A549 (cell line): ENCODE measurements around the gene HRH2. TPM values are rescaled to one million over a fixed set of nuclear protein-coding genes. Genes with fewer than 3 reads are reported as not detected.

Source experiments
- ATAC-seq, 2 experiments: fragments of 200-7000 bp in 1 of 2; fragments of >200 bp in 1 of 2; cut with Nextera tagmentation in 1 of 2; cut with Tn5 transposase in 1 of 2; 3 replicates each; pipeline versions ENCODE4 v1.8.0 to v1.9.1; 2018 to 2020; ENCODE audit warnings: mild to moderate bottlenecking in 1 of 2, moderate library complexity in 1 of 2
- CTCF ChIA-PET: fragments of 300-600 bp; sonication (Branson Sonifier 250); formaldehyde crosslinking; extraction: SDS; loops from one replicate; lab custom pipeline; 2021; ENCODE audit warnings: antibody characterized with exemption, inconsistent platforms; lab: Yijun Ruan, JAX
- POLR2A ChIA-PET: fragments of 350-600 bp; formaldehyde crosslinking; extraction: SDS; loops from one replicate; lab custom pipeline; 2021; ENCODE audit warnings: antibody characterized with exemption, inconsistent platforms; lab: Yijun Ruan, JAX
- DNase-seq, 2 experiments: peaks; one replicate each; pipeline versions ENCODE4 v3.0.0 to v3.0.0-alpha.2; 2011 to 2016; ENCODE audit warnings: low read depth in 1 of 2, low spot score in 1 of 2
- FAIRE-seq: peaks from 2 replicates; lab custom pipeline; 2011; peaks lifted over from hg19 to GRCh38; lab: Jason Lieb, UNC
- H3K27ac ChIP-seq, 2 experiments: fragments of >200 bp; sonication (Bioruptor Twin); formaldehyde crosslinking; 3 replicates each; pipeline ENCODE4 v1.5.1; 2016 to 2017
- H3K4me1 ChIP-seq: fragments of >200 bp; sonication (Bioruptor Twin); formaldehyde crosslinking; 3 replicates; pipeline ENCODE4 v1.6.1; 2016
- H3K4me2 ChIP-seq: fragments of >200 bp; sonication (Bioruptor Twin); formaldehyde crosslinking; 3 replicates; pipeline ENCODE4 v1.6.1; 2016
- H3K4me3 ChIP-seq: fragments of >200 bp; sonication (Bioruptor Twin); formaldehyde crosslinking; 3 replicates; pipeline ENCODE4 v1.5.1; 2016
- H3K9me3 ChIP-seq: fragments of >200 bp; sonication (Bioruptor Twin); formaldehyde crosslinking; 3 replicates; pipeline ENCODE4 v1.6.1; 2016
- ATOH8 ChIP-seq: fragments of 250-450 bp; sonication (Bioruptor Pico); IDR thresholded peaks from 2 replicates; pipeline ENCODE4 v1.5.0; 2020; ENCODE audit warnings: low read depth, mild to moderate bottlenecking, moderate library complexity
- FOSL2 ChIP-seq, 2 experiments: fragments of 450-650 bp in 1 of 2; fragments of >200 bp in 1 of 2; sonication (Bioruptor Twin) in 1 of 2; formaldehyde crosslinking; IDR thresholded peaks; 2 replicates each; pipeline versions ENCODE4 v1.5.0 to v1.6.1; 2016 to 2020; ENCODE audit warnings: mild to moderate bottlenecking in 1 of 2, moderate library complexity in 1 of 2
- HES2 ChIP-seq: fragments of >200 bp; sonication (Bioruptor Twin); formaldehyde crosslinking; IDR thresholded peaks from 2 replicates; pipeline ENCODE4 v1.6.1; 2016
- JUNB ChIP-seq: fragments of >200 bp; sonication (Bioruptor Twin); formaldehyde crosslinking; IDR thresholded peaks from 2 replicates; pipeline ENCODE4 v1.6.1; 2016
- MAZ ChIP-seq: fragments of 150-350 bp; IDR thresholded peaks from 2 replicates; pipeline ENCODE4 v1.6.1; 2014; ENCODE audit warnings: antibody characterized with exemption, low read depth, low read length, borderline replicate concordance
- NPAS2 ChIP-seq: fragments of 250-450 bp; sonication (Bioruptor Pico); IDR thresholded peaks from 2 replicates; pipeline ENCODE4 v1.8.0; 2022; ENCODE audit warnings: mild to moderate bottlenecking, moderate library complexity, borderline replicate concordance
- RAD21 ChIP-seq, 2 experiments: fragments of >200 bp in 1 of 2; sonication (Bioruptor Twin) in 1 of 2; formaldehyde crosslinking in 1 of 2; IDR thresholded peaks in 1 of 2; conservative IDR thresholded peaks in 1 of 2; 2 replicates in 1 of 2; 3 replicates in 1 of 2; pipeline ENCODE4 v1.6.1; 2012 to 2018; ENCODE audit warnings: inconsistent platforms in 1 of 2
- RARB ChIP-seq: fragments of 250-450 bp; sonication (Bioruptor Pico); IDR thresholded peaks from 2 replicates; pipeline ENCODE4 v1.8.0; 2021; ENCODE audit warnings: mild to moderate bottlenecking, moderate library complexity
- RCOR1 ChIP-seq: fragments of 150-350 bp; IDR thresholded peaks from 2 replicates; pipeline ENCODE4 v1.6.1; 2014; ENCODE audit warnings: antibody characterized with exemption, low read length, low read depth
- REST ChIP-seq: fragments of 200-600 bp; sonication (generic); IDR thresholded peaks from 2 replicates; pipeline ENCODE4 v1.6.1; 2016; ENCODE audit warnings: antibody characterized with exemption, mild to moderate bottlenecking, moderate library complexity
- ZNF302 ChIP-seq: fragments of 250-450 bp; sonication (Bioruptor Pico); IDR thresholded peaks from 2 replicates; pipeline ENCODE4 v1.9.0; 2021; ENCODE audit warnings: inconsistent platforms, mild to moderate bottlenecking, moderate library complexity
- WGBS: methylation state at CpG from one replicate; pipeline ENCODE4 v1.1.6; 2017; ENCODE audit errors: missing lambda C conversion rate; 5-methylcytosine and 5-hydroxymethylcytosine counted together
- polyA plus RNA-seq, 4 experiments: library from polyadenylated mRNA; depleted of rRNA in 3 of 4; stranded (reverse); fragments of >200 nt; fragmentation: RNase III in 1 of 4; extraction: RNeasy Plus Mini Kit Qiagen cat#74134 plus additional on column Dnase treatment in 1 of 4; gene quantifications; 2 replicates in 3 of 4; 3 replicates in 1 of 4; pipeline ENCODE4 v1.2.3, GENCODE V29; 2011 to 2017

The HRH2 gene
- polyA plus RNA-seq, 2 of the 4 experiments (the other 2 are of a cell fraction) = 0.58 to 0.62 TPM

GRCh38 chr5:175713930-175714329 lies 56.1 kb downstream of the HRH2 start:
- POLR2A ChIA-PET = no interaction called here
- no peak for DNase-seq
- no peaks in the 10 kb centered on the region for H3K4me1 ChIP-seq
- CTCF ChIA-PET = interaction anchor here (3.0 to 3.4 kb wide), 2 partner anchors 16 to 179 kb away, joined by 10 to 21 read pairs; no protein-coding TSS in a partner anchor
- WGBS = 39% methylated on average over 2 of the region's 3 CpGs
- H3K27ac ChIP-seq = no peak overlapping the region
- no peak for TF ChIP-seq HES2
- no peak for TF ChIP-seq ZNF302 (CRISPR knock-in tag)
- no peak for TF ChIP-seq RARB (CRISPR knock-in tag)
- no peak for TF ChIP-seq RAD21 (conservative IDR thresholded peaks at IDR 0.05 in 1 of 2, IDR thresholded peaks at IDR 0.05 in 1 of 2)
- no peak for ATAC-seq
- no peak overlapping the region for H3K4me3 ChIP-seq
- no peak overlapping the region for H3K4me2 ChIP-seq
- no peak for FAIRE-seq
- peaks cover 24% of the 10 kb centered on the region for H3K9me3 ChIP-seq

- WGBS = 54% methylated on average over 7 of the region's 7 CpGs
- no peak for ATAC-seq
Measured at GRCh38 chr5:175714479-175715085, 56.7 kb downstream of the HRH2 start.

GRCh38 chr5:175715627-175716522 lies 58.0 kb downstream of the HRH2 start:
- CTCF ChIA-PET = interaction anchor here (3.0 to 3.4 kb wide), 2 partner anchors 14 to 181 kb away, joined by 10 to 21 read pairs; no protein-coding TSS in a partner anchor
- no peaks in the 10 kb centered on the region for H3K4me1 ChIP-seq
- H3K4me2 ChIP-seq = no peak overlapping the region
- no peak for TF ChIP-seq ATOH8 (CRISPR knock-in tag)
- no peak for TF ChIP-seq JUNB
- no peak for TF ChIP-seq MAZ
- no peak for TF ChIP-seq REST
- no peak for TF ChIP-seq NPAS2 (CRISPR knock-in tag)
- no peak for TF ChIP-seq RCOR1
- no peak for FAIRE-seq
- H3K9me3 ChIP-seq = peaks cover 24% of the 10 kb centered on the region
- H3K4me3 ChIP-seq = no peak overlapping the region
- WGBS = 62% methylated on average over 10 of the region's 10 CpGs
- no peak for DNase-seq
- H3K27ac ChIP-seq = no peak overlapping the region
- POLR2A ChIA-PET = no interaction called here
- ATAC-seq = no peak

More at GRCh38 chr5:175714479-175715085, 56.7 kb downstream of the HRH2 start:
- TF ChIP-seq FOSL2 (IDR thresholded peaks at IDR 0.05) (no peak), FOSL2 (CRISPR knock-in tag; IDR thresholded peaks at IDR 0.05) (no peak)
- no peaks in the 10 kb centered on the region for H3K4me1 ChIP-seq
- CTCF ChIA-PET = interaction anchor here (3.0 to 3.4 kb wide), 2 partner anchors 16 to 180 kb away, joined by 10 to 21 read pairs; no protein-coding TSS in a partner anchor
- peaks cover 24% of the 10 kb centered on the region for H3K9me3 ChIP-seq
- H3K4me2 ChIP-seq = no peak overlapping the region
- POLR2A ChIA-PET = no interaction called here
- no peak for FAIRE-seq
- no peak overlapping the region for H3K27ac ChIP-seq
- DNase-seq = no peak
- no peak overlapping the region for H3K4me3 ChIP-seq
